ENCODE measurements around the gene EPHA7.

Gene EPHA7

DNA sequence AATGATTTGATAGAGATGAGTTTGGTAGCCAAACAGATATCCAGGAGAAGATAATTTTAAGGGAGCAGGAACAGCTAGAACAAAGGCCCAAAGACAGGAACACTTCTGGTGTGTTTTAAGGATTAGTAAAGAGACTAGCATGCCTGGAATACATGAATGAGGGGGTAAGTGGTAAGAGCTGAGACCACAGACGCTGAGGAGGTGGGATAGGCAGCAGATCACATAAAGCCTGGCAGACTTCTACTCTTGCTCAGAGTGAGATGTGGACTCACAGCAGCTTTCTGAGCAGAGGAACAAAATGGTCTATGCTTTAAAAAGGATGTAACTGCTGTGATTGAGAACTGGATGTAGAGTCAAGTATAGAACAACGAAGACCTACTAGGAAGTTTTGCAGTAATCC is 100.1 kb downstream of the EPHA7 start:
- no peak for DNase-seq

DNA sequence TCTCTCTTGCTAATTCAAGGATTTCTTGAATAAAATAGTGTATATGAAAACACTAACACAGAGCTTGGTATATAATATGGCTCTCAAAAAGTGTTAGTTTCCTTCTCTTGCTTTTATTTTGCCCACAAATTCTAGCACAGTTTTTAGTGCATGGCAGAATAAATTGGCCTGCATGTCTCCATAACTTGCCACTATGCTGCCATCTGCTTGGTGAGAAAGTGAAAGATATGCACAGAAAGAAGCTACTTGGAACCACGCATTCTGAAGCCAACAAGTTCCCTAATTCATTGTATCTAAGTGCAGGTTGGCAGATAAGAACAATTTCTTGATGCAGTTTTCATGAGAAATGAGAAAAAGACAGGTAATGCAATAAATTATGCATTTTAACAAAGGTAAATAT is 101.2 kb downstream of the EPHA7 start:
- no peak for DNase-seq

DNA sequence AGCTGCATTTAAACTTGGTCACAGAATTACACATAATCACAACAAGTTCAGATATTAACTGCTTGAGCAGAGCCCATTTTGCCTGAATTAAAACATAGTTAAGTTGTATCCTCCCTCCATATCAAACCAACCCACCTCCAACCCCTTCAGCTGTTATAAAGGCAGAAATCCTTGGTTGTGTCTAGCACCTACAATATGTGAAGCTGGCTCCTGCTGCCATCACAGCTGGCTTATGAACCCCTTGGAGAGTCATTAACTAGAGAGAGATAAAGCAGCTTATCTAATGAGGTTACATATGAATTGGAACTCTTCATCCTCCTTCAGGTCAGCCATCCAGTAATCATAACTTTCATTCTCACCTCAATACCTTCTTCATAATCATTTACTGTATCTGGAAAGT is 101.8 kb downstream of the EPHA7 start:
- DNase-seq, result no peak

GRCh38 chr6:93307505-93308409 is 111.6 kb downstream of the EPHA7 start:
- DNase-seq, result no peak

DNA sequence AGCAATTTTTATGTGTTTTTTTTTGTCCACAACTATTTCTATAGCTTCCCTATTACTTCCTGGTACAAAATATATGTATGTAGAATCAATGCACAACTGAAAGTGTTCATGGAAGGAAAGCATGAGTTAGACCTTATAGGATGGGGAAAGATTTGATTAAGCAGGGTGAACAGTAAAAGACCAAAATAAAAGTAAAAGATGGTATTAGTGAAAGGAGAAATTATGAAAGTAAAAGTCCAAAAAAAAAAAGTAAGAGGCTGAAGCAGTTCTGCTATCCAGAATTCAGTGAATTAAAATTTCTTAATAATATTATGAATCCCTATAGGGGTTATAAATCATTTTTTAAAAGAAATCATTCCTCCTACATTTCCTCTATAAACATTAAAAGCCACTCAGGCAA is 114.3 kb downstream of the EPHA7 start:
- DNase-seq, result no peak

DNA sequence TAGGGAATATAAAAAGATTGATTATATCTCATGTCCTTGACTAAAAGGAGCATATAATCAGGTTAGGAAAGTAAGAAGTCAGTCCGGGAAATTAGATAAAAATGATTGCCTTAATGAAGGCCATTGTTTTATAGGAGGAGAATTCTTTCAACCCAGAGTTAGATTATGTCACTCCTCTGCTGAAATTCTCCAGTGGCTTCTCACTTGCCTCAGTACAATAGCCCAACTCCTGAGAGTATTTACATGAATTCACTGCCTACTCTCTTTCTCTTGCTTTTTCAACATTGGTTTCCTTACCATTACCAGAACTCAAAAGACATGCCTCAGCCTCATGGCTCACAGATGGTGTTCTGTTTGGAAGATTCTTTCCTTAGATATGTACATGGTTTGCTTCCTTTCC is 114.9 kb downstream of the EPHA7 start:
- no peak for DNase-seq

DNA sequence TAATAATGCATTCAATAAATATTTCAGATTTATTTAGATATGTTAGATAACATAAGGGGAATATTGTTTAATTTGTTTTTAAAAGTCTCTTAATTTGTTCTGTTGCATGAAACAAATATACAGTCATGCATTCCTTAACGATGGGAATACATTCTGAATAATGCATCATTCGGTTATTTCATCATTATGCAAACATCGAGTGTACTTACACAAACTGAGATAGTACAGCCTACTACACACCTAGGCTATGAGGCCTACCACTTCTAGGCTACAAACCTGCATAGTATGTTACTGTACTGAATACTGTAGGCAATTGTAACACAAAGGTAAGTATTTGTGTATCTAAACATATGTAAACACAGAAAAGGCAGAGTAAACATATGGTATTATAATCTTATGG is 118.7 kb downstream of the EPHA7 start:
- peak; percentile 81 for DNase-seq

DNA sequence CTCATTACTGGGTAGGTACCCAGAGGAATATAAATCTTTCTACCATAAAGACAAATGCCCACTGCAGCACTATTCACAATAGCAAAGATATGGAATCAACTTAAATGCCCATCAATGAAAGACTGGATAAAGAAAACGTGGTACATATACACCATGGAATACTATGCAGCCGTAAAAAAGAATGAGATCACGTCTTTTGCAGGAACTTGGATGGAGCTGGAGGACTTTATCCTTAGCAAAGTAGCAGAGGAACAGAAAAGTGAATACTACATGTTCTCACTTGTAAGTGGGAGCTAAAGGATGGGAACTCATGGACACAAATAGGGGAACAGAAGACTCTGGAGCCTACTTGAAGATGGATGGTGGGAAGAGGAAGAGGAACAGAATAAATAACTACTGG is 119.7 kb downstream of the EPHA7 start:
- no peak for DNase-seq

DNA sequence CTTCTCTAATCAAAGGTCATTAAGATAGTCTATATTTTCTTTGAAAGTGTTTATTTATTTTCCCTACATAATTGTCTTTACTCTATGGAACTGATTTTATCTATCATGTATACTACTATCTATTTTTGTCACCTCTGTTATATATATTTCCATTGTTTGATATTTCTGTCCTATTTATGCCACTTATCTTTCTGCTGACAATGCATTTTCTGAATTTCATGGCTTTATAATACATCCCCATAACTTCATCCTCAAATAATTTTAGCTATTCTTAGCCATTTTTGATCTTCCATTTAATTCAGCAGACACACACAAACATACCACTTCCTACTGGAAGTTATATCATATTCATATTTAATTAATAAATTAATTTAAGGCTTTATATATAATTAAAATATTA is 123.7 kb downstream of the EPHA7 start:
- DNase-seq, result no peak

DNA sequence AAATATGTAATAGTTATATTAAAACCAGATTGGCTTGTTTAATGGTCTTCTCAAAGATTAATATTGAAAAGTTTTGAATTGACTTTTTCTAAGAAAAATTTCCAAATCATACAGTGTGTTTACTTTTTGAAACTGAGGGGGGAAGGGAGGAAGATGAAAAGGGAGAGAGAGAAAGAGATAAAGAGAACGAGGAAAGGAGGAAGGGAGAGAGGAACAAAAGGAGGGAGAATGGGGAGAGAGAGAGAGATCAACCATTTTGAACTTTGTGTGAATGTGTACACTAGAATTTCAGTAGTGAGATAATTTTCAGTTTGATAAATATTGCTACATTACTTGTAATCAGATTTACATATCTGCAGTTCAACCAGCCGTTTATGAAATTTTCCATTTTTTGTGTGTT is 124.5 kb downstream of the EPHA7 start:
- no peak for DNase-seq

DNA sequence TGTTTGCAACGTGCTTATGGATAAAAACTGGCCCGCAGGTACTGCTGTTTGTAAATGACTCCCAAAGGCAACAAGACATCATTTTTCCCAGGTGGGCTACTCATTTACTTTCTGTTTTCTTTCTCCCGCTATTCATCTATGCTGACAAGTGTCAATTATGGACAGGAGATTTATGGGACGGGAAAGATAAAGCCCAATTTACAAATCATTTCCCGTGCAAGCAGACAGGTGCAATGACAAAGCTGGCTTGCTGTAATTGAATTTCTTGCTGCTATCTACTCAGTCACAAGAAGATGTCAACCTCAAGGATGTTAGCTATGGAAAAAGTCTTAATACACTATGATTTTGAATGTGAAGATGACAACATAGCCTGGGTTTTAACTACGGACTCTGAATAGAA is 125.5 kb downstream of the EPHA7 start:
- peak; percentile 96 for DNase-seq

DNA sequence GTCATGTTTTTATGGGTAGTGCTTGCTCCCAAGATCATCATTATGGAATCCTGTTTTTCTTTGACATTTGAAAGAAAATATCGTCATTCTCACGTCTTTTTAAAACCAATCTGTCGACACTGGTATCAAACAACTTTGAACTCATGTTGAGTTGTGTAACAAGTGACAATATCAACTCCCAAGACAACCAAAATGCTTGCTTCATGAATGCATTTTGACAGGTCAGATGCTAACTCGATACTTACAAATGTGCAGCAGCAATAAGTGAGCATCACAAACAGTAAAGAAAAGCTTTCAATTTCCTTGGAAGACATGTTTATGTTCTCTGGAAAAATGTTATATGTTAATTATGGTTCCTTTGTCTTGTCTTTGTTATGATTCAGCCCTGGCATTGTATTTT is 125.9 kb downstream of the EPHA7 start:
- no peak for DNase-seq

DNA sequence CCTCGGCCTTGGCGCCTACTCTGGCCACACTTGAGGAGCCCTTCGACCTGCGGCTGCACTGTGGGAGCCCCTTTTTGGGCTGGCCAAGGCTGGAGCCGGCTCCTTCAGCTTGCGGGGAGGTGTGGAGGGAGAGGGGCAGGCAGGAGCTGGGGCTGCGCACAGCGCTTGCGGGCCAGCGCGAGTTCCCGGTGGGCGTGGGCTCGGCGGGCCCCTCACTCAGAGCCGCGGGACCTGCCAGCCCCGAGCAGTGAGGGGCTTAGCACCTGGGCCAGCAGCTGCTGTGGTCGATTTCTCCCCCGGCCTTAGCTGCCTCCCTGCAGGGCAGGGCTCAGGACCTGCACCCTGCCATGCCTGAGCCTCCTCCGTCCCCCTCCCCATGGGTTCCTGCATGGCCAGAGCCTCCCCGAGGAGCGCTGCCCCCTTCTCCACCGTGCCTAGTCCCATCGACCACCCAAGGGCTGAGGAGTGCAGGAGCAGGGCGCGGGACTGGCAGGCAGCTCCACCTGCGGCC is 136.8 kb downstream of the EPHA7 start:
- DNase-seq, result no peak

DNA sequence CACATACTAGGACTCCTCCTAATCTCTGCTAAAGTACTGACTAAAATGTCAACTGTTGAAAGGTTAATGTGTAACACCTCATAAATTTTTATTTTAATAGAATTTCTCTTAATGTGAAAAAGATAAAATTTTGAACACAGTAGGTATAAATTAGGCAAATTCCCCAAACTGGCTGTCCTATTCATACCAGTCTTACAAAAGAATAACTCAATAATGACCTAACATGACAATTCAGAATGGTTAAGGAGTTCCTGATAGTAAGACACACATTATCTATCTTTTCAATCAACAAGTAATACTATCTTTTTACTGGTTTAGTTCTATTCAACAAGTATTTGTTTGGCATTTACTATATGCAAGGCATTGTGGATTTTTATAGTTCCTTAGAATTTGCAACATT is 141.1 kb downstream of the EPHA7 start:
- DNase-seq, result no peak

DNA sequence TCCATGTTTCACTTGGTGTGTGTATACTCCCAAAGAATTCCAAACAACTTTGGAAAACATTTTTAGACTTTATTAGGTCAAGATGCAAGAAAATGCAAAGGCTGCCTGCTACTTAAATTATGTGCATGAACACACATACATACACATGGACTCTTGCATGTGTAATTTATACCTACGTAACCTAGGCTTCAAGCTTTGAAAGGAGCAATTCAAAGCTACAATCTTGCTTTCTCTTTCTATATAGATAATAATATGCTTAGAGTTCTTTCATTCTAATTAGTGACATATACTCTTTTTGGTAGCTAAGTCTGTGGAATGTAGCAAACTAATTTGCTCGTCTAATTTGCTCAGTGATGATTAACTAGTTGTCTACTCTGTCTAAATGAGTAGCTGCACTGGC is 146.5 kb downstream of the EPHA7 start:
- DNase-seq, result no peak

- DNase-seq, result peak; percentile 45
Measured at GRCh38 chr6:93272211-93272610, 147.1 kb downstream of the EPHA7 start.

GRCh38 chr6:93266116-93266817 is 153.1 kb downstream of the EPHA7 start:
- no peak for DNase-seq

DNA sequence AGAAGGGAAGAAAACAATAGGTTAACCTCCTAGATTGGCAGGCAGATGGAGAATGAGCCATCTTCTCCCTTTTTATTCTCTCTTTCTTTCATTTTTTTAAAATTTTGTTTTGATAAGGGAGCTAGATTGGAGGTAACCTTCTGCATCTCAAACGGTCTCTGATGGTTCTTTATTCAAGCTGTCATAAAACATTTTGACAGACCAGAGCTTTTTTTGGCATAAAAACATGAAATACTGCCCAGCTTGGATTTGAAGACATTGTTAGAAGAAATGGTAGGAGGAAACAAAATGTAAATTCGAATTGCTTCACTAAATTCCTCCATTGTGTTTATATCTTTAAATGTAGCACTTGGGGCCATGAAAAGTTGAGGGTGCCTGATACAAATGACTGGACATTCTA is 158.5 kb downstream of the EPHA7 start:
- DNase-seq, result no peak

GRCh38 chr6:93259332-93259731 is 160.0 kb downstream of the EPHA7 start:
- DNase-seq, result no peak

DNA sequence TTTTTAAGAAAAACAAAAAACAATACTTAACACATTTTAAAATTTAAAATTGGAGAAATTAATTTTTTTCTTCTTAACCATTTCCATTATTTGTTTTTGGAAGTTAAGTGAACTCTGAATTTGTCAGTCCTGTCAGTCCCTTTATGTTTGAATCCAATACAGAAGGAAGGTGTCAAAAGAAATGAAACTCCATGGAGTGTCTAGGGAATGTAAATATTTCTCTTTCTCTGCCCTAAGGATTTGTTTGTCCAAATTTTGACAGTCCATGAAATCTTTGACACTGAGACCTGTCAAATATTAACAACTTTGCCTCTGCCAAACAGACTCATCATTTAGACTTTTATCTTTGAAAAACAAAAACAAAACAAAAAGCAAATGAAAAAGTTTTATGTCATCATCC is 166.4 kb downstream of the EPHA7 start:
- DNase-seq, result no peak

- DNase-seq, result no peak
Measured at GRCh38 chr6:93248631-93249030, 170.7 kb downstream of the EPHA7 start.

- DNase-seq, result no peak
Measured at GRCh38 chr6:93243231-93243778, 176.1 kb downstream of the EPHA7 start.

DNA sequence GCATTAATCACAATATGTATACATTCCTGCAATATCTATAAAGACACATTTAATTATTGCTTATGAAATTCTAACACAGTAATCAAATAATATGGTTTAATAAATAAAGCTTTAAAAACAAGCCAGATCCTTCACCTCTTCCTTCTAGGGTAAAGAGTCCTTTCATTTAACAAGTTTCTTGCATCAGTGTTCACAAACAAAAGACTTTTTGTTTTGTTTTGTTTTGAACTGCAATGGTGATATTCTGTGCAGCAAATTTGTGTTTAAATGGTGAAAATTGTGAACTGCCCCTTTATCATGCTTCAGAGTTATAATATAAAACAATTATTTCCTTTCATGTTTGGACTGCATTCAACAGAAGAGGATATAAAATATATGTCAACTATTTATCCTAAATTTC is 177.3 kb downstream of the EPHA7 start:
- no peak for DNase-seq

DNA sequence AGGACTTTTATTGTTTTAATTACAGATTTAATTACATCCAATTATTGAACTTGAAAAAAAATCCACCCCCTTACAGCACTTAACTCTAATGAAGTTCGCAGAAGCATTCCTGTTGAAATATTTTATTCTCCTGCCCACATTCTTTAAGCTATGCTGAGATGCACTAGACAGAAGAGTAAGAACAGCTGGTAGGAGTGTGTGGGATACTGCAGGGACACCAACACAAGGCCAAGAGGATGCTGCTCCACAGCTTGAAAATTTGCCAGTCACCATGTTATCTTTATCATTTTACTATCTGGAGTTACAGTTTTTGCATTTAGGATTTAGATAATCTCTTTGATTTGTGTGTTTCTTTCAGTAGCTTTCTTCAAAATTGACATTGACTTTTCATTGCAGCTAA is 180.7 kb downstream of the EPHA7 start:
- DNase-seq, result no peak
